GM21515 (cell line): ENCODE results near the gene DIAPH2.

Experiments
- ATAC-seq: cut with Tn5 transposase; IDR thresholded peaks from one replicate; pipeline ENCODE4 v1.9.1; 2021; ENCODE audit not compliant: unreplicated experiment

DIAPH2 gene

DNA sequence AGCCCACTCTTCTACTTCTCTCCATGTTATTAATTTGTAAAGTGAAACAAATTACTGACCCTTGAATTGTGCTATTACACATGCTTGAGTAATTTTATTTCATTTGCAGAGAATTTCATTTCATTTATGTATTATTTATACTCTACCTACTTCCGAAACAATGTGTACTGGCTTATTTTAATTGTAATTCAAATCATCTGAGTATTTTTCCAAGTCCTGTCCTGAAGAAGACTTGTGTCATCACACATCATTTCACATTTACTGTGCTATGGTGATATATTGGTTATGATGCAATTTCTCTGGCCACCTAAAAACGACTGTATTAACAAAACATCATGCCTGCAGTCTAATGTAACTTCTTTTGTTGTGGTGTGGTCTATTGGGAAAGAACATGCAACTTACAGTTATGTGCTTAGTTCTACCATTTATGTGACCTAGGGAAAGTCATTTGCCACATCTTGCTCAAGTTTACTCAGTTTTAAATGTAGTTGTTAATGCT is 583.6 kb downstream of the DIAPH2 start:
- no peak for ATAC-seq

DNA sequence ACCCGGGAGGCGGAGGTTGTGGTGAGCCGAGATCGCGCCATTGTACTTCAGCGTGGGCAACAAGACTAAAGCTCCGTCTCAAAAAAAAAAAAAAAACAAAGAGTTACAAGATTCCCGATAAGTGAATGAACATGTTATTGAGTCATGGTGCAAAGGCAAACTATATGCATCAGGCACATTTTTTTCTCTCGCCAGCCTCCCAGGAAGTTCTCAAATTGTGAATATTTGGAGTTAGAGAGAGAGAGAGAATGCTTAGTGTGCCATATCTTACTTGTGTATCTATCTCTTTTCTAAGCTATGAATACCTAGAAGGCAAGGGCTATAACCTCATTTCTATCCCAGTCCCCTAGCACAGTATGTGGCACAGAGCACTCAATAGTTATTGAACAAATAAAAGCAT is 599.9 kb downstream of the DIAPH2 start:
- no peak for ATAC-seq

DNA sequence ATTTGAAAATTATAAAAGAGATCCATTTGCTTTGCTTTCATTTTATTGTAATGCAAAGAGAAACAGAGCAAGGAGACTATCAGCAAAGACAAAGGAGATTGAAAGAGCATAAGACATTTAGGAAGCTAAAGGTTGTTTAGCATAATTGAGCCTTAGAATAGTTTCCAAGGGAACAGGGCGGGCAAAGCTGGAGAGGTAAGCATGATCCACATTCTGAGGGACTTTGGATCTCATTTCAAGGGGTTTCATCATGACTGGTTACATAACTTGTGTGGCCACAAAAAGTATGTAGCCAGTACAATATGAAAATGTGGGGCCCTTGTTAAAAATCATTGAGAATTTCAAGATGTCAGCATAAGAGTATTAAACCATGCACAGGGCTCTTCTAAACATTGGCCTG is 605.6 kb downstream of the DIAPH2 start:
- ATAC-seq = no peak

DNA sequence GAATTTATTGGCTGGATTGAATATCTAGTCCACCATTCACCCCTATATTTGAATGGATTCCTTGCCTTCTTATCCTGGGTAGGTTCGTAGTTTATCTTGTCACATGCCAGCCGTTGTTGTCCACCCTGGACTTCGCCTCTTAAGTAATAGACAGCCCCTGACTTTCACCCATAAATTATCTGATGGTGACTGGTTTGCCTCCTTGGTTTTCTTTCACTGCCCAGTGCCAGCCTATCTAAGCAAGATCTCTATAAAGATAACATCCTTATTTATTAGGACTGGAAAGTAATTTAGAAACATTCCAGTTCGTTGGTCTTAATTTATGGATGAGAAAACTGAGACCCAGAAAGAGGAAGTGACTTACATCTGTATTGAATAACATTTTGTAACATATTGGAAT is 609.4 kb downstream of the DIAPH2 start:
- no peak for ATAC-seq

DNA sequence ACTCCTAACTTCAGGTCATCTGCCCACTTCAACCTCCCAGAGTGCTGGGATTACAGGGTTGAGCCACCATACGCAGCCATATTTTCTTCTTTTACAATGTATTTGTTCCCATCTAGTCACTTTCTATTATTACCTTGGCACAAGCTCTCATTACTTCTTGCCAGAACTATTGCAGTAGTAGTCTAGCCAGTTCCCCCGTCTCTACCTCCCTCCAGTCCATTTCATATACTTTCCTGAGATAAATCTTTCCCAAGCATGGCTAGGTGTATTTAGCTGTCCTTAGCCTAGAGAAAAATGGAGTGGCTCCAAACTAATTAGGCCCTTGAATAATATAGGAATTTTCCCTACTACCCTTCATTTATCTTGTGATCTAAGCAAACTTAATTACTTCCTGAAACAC is 611.3 kb downstream of the DIAPH2 start:
- ATAC-seq = no peak

DNA sequence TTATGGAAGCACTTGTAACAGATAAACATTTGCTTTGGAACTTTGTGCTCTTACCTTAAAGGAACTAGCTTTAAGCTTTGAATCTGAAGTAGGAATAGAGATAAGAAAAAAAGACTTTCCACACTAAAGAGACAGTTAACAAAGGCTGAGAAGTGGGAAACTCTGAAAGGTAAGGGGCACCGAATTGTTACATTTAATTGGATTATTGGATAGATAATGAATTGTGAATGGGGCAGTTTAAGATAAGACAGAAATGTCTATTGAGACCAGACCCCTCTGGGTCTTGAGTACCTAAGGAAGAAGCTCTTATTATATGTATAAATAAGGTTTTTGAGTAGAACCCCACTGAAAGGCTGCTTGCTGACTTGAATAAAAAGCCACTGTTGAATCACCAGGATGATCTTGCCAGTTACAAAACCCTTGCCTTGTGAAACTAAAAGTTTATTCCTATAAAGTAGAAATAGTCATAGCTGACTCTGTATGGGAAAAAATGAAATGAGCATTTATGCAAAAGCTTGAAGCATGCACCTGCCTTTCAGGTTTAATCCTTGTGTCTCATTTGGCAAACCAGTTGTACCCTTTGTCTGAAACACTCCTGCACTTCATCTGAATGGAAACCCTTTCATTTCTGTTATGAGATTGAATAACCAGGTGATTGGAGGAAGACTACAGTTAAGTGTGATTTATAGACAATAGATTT is 622.3 kb downstream of the DIAPH2 start:
- no peak for ATAC-seq

DNA sequence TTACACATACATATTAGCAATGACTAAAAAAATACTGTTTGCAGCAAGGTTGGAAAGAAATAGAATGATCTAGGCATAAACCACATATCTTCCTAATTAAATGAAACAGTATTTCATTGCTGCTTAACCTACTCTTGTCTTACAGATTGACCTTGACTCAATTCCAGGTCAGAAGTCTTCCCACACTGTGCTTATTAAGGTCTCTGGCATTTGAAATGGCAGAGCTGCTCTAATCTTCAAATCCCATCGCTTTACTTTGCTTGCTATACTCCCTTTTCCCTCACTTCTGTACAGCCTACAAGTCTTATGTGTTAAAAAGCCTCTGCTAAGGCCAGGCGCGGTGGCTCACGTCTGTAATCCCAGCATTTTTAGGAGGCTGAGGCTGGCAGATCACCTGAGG is 623.5 kb downstream of the DIAPH2 start:
- ATAC-seq = no peak

DNA sequence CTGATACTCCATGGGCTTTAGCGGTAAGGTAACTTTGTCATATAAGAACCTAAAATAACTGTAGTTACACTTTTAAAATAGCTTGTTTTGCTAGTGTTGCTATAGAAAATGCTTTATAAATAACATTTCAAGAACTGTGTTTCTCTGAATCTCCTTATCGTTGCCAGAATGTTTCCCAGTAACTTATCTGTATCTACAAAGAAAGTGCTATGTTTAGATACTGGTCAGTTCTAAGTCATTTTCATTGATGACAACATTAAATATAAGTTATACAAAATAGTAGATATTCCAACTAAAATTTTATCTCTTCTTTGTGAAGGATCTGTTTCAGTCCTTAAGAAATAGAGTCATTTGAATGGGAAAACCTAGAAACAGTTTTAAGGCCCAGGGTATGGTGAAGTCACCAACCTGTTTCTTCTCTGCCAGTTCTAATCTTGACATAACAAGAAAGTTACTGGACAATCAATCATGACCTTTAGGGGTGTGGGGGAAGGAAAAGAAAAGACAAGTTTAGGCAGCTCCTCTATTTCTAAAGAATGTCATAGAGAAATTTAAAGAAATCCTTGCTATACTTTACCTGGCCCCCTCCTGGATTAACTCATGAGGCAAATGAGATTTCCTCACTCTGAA is 625.0 kb downstream of the DIAPH2 start:
- ATAC-seq = no peak

DNA sequence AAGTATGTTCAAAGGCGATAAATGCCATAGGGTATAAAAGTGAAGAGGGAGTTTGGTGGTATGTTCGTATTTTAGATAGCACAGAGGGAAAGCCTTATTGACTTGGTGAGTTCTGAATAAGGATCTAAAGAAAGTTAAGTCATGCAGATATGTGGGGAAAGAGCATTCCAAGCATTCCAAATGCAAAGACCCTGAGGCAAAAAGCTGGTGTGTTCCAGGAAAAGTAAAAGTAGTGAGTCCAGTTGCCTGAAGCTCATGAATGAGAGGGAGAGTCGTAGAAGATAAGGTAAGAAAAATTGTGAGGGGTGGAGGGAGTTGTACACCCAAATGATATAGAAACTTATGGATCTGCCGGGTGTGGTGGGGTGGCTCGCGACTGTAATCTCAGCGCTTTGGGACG is 625.7 kb downstream of the DIAPH2 start:
- ATAC-seq = no peak

DNA sequence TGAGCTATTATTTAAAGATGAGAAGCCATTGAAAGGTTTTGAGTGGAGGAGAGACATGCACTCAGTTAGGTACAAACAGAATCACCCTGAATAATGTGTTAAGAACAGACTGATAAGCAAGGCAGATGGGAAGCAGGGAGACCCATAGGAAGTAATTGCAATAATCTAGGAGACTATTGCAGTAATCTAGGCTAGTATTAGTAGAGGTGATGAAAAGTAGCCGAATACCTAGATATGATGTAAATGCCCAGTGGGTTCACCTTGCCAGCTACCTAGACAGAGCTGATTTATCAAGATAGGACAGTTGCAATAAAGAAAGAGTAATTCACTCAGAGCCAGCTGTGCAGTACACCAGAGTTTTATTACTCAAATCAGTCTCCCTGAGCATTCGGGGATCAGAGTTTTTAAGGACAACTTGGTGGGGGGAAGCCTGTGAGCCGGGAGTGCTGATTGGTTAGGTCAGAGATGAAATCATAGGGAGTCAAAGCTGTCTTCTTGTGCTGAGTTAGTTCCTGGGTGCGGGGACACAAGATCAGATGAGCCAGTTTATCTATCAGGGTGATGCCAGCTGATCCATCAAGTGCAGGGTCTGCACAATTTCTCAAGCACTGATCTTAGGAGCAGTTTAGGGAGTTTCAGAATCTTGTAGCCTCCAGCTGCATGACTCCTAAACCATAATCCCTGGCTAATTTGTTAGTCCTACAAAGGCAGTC is 626.6 kb downstream of the DIAPH2 start:
- no peak for ATAC-seq

DNA sequence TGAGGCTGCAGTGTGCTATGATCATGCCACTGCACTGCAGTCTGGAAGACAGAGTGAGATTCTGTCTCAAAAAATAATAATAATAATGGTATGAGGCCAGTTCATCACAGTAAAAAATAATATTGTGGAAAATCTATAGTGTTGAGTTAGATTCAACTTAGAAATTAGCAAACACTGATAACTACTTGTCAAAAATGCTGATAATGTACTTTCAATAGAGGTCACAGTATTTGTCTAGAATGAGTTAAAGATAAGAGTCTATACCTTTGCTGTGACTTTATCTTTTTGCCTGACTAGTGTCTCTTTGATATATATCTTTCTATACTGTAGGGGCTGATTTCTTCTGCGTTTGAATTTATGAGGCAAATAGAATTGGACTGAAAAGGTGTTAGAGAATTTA is 629.7 kb downstream of the DIAPH2 start:
- no peak for ATAC-seq

DNA sequence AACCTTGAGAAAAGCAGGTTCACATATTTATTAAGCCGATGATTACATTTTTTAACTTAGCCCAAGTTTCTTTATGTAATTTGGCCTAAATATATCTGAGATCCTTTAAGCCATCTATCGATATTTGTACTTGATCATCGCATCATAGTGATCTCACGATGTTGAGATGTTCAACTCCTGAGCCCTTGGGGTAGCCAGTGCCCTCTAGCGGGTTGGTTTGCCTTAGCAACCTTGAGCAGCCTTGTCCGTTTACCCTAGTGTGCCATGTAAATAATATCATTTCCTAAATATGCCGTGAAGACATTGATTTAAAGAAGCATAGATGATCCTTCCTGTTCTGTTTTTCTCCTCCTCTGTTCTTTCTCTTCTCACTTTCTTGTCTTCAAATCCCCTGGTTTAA is 631.3 kb downstream of the DIAPH2 start:
- no peak for ATAC-seq

DNA sequence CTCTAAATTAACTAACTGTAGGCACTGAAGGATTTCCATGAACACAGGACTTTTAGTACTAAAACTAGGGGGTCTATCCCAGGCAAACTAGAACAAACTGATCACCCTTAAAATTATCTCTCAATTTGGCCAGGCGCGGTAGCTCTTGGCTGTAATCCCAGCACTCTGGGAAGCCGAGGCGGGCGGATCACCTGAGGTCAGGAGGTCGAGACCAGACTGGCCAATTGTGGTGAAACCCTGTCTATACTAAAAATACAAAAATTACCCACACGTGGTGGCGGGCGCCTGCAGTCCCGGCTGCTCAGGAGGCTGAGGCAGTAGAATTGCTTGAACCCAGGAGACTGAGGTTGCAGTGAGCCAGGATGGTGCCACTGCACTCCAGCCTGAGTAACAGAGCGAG is 635.7 kb downstream of the DIAPH2 start:
- ATAC-seq = no peak

DNA sequence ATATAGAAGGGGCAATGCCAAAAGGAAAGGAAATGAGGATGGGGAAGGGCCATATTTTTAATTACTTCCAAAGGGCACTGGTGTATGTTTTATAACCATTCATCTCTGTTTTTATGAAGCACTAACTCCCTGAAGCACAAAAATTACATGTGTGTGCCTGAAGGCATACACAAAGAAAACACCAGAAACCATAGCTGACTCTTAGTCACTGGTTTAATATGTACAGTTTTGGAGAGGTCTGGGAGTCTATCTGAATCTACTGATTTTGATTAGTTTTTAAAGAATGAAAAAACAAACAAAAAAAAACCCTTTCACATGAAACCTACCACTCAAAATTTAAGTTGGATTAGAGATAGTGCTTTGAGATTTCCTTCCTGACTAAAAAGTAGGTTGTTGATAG is 637.8 kb downstream of the DIAPH2 start:
- no peak for ATAC-seq

DNA sequence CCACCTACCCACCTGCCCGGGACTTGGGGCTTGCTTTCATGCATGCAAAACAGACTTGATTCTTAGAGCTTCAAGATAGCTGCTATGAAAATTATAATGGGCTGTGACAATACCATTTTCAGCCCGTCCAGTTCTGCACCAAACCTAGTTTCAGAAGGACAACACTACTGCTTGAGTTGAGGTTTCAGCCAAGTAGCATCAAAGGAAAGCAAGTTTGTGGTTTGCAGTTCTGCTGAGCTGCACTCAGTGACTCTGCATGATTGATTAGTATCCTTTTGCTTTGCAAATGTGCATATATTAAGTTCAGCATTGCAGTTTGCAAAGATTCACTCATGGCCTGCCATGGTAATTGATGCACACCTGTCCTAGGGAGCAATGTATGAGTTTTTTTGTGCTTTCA is 641.8 kb downstream of the DIAPH2 start:
- peak; percentile 98 for ATAC-seq

DNA sequence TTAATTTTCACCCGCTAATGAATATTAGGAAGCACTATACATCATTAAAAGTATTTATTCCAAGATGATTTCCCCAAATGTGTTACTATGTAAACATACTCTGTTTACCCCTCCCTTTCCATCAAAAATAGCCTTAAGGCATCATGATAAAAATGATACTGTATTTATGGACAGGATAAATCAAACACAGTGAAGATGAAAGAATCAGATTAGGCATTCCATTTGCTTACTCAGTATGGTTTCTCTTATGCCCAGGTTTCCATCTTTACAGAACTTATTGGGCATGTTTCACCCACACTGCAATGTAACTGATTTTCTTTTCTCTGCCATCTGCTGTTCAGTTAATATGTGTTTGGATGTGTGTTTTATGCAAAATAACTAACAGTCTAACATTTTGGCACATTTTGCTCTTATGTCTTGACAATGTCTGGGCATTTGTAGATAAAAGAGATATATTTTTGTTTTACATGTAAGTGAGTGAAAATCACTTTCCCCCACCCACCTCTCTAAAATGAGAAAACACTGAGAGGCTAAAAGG is 644.3 kb downstream of the DIAPH2 start:
- no peak for ATAC-seq

DNA sequence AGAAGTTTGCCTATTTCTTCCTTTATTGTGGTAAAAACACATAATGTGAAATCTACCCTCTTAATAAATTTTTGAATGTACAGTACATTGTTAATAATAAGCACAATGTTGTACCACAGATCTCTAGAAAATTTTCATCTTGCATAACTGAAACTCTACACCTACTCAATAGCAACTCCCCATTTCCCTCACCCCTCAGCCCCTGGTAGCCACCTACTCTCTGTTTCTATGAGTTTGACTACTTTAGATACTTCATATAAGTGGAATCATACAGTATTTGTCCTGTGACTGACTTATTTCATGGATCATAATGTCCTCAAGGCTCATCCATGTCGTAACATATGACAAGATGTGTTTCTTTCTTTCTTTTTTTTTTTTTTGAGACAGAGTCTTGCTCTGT is 645.5 kb downstream of the DIAPH2 start:
- peak; percentile 47 for ATAC-seq

DNA sequence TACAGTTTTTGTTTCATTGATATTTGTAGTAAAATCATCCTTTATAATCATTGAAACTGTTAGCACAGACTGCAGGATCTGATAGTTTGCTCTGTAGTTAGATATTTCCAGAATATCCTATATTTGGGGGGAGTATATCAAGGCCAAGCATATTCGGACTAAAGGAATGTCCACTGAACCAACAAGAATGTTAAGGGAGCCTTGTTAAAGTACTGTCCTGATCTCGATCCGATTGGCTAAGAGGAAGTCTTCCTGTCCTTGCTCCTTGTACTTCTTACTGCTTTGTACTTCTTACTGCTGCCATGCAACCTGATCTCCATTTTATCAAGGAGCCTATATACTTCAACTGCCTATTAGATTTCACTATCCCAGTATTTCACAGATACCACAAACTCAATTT is 648.3 kb downstream of the DIAPH2 start:
- no peak for ATAC-seq

DNA sequence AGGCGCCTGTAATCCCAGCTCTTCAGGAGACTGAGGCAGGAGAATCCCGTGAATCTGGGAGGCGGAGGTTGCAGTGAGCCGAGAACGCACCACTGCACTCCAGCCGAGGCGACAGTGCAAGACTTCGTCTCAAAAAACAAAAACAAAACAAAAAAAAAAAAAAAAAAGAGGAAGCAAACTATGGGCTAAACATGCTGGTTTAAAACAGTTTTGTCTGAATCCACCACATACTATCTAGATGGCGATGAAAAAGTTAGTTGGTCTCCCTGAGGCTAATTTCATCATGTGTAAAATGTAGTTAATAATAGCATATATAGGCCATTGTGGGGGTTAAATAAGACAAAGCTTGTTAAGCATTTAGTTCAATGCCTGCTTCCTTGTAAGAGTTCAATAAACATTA is 650.2 kb downstream of the DIAPH2 start:
- no peak for ATAC-seq

DNA sequence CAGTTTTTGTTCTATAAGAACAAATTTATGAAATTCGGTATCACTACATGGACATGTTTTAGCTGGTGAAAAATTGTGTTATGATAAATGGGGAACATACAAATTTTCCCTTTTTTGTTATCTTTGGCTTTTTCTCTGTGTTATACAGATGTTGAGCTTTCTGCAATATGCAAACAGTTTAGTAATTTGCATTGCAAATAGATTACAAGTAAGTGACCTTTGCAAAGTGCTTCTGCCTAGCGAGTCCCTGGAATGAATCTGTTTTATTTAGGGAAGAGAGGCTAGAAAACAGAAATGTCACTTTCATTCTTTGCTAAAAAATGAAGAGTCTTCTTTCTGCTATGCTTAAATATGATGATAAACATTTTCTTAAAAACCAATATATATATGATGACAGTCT is 660.1 kb downstream of the DIAPH2 start:
- ATAC-seq = no peak

DNA sequence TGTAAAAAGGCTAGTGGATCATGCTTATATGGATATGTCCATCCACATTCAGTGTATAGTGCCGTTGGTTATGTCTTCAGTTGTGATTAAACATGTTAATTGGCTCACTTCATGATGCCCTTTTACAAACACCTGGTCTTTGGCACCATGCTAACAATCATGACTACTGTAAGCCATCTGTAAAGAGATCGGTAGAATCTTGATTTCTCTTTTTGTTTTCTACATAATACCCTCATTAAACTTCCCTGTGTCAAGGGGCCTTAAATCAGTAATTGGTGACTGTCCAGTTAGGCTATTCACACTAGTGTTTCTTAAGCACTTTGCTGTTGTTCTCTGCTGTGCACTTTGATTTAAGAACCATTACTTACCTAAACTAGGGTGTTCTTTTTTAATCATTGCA is 674.3 kb downstream of the DIAPH2 start:
- no peak for ATAC-seq

DNA sequence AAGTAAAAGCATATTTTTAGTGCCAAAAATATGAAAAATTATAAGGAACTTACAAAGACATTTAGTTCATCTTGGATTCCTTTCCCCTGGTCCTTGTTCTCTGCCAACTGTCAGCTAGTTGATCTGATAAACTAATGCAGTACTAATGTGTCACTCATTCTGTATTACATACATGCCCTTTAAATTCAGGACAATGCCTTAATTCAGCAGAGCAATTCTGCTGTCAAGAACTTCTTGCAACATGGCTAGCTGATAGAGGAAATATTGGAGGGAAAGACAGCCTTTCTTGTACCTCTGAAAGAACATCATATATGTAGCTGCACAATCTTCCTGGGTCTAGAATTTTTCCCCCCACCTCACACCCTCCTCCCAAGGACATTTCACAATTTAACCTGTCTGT is 679.2 kb downstream of the DIAPH2 start:
- ATAC-seq = no peak
